ENCODE measurements around the gene CCDC93.

DNA sequence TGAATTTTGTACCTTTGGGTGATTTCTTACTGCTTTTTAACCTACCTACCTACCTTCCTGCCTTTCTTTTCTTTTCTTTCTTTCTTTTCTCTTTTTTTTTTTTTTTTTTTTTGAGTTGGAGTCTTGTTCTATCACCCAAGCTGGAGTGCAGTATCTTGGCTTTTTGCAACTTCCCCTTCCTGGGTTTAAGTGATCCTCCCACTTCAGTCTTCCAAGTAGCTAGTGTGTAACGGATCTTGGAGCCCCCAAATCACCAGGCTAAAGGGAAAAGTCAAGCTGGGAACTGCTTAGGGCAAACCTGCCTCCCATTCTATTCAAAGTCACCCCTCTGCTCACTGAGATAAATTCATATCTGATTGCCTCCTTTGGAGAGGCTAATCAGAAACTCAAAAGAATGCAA is 138.1 kb downstream of the CCDC93 start:
- TF ChIP-seq TAF1 (IDR thresholded peaks at IDR 0.05; ENCODE audit: low read depth, low read length): no peak
- TF ChIP-seq POLR2A (IDR thresholded peaks at IDR 0.05; ENCODE audit: low read depth, low read length): no peak
